B cell (primary cell): ENCODE data around the gene TSKS. TPM values are rescaled to one million over a fixed set of nuclear protein-coding genes. Genes with fewer than 3 reads are reported as not detected.
A peak's percentile ranks its signal among the peaks of the same experiment; 100 is the strongest.

ENCODE experiments used
- ATAC-seq: fragments of 200-7000 bp; cut with Tn5 transposase; one replicate; pipeline ENCODE4 v1.10.0; 2021; ENCODE audit warnings: low read depth, mild to moderate bottlenecking, moderate number of reproducible peaks, moderate library complexity
- CTCF ChIA-PET: fragments of 350-600 bp; sonication (Branson Sonifier 250); formaldehyde crosslinking; loops from one replicate; lab custom pipeline; 2021; ENCODE audit warnings: antibody characterized with exemption, inconsistent platforms; lab: Charles Lee
- POLR2A ChIA-PET: fragments of 350-600 bp; sonication (Branson Sonifier 250); formaldehyde crosslinking; loops from one replicate; lab custom pipeline; 2021; ENCODE audit warnings: antibody characterized with exemption; lab: Charles Lee
- DNase-seq: peaks from one replicate; pipeline ENCODE4 v3.0.0; 2013
- H2AFZ ChIP-seq: 2 replicates; pipeline ENCODE4 v1.6.1; 2012; ENCODE audit warnings: mild to moderate bottlenecking, low read depth, low read length; ENCODE audit not compliant: insufficient read depth, poor library complexity, severe bottlenecking
- H3K27ac ChIP-seq, 2 donors: 1 replicate in 1 of 2; 2 replicates in 1 of 2; pipeline ENCODE4 v1.5.1; 2012 to 2013; ENCODE audit warnings: low read length in 2 of 2, mild to moderate bottlenecking in 2 of 2, moderate library complexity in 1 of 2
- H3K27me3 ChIP-seq, 4 experiments: fragments of 200-600 bp in 1 of 4; sonication (generic) in 1 of 4; replicated peaks in 1 of 4; 1 replicate in 2 of 4; 2 replicates in 2 of 4; pipeline versions ENCODE4 v1.6.1 to v1.7.0; 2013 to 2016; ENCODE audit warnings: low read length in 3 of 4, mild to moderate bottlenecking in 2 of 4, mixed read lengths in 1 of 4, moderate library complexity in 1 of 4; ENCODE audit not compliant: insufficient read depth in 4 of 4, control insufficient read depth in 3 of 4; ENCODE audit errors: control extremely low read depth in 1 of 4
- H3K36me3 ChIP-seq, 2 experiments: replicated peaks in 1 of 2; 1 replicate in 1 of 2; 2 replicates in 1 of 2; pipeline versions ENCODE4 v1.6.1 to v1.7.1; 2013; ENCODE audit warnings: low read length in 1 of 2; ENCODE audit not compliant: insufficient read depth in 2 of 2, control insufficient read depth in 1 of 2; ENCODE audit errors: control extremely low read depth in 1 of 2, extremely low read depth in 1 of 2
- H3K4me1 ChIP-seq, 2 donors: fragments of 200-600 bp in 1 of 2; sonication (generic) in 1 of 2; 1 replicate in 1 of 2; 2 replicates in 1 of 2; pipeline versions ENCODE4 v1.5.1 to v1.6.1; 2013 to 2017; ENCODE audit warnings: low read length in 2 of 2; ENCODE audit not compliant: control insufficient read depth in 2 of 2, insufficient read depth in 2 of 2
- H3K4me2 ChIP-seq: replicated peaks from 2 replicates; pipeline ENCODE3; 2012; ENCODE audit warnings: mild to moderate bottlenecking, low read depth, low read length; ENCODE audit not compliant: poor library complexity, severe bottlenecking
- H3K4me3 ChIP-seq, 5 experiments: fragments of 200-600 bp in 1 of 5; sonication (generic) in 1 of 5; 1 replicate in 3 of 5; 2 replicates in 2 of 5; pipeline versions ENCODE4 v1.5.1 to v1.7.0; 2011 to 2016; ENCODE audit warnings: low read length in 4 of 5, mild to moderate bottlenecking in 4 of 5, low read depth in 2 of 5, control low read depth in 1 of 5, moderate library complexity in 1 of 5; ENCODE audit not compliant: insufficient read depth in 1 of 5; ENCODE audit errors: control extremely low read depth in 1 of 5, extremely low read depth in 1 of 5
- H3K79me2 ChIP-seq: fragments of 200-600 bp; sonication (generic); one replicate; pipeline ENCODE4 v1.6.0; 2016; ENCODE audit warnings: low read length; ENCODE audit not compliant: control insufficient read depth, insufficient read depth
- H3K9ac ChIP-seq: fragments of 200-600 bp; sonication (generic); 2 replicates; pipeline ENCODE4 v1.6.1; 2017; ENCODE audit warnings: mild to moderate bottlenecking, low read length, moderate library complexity
- H3K9me3 ChIP-seq, 3 donors: one replicate each; pipeline versions ENCODE4 v1.6.1 to v1.7.1; 2013; ENCODE audit warnings: low read length in 2 of 3; ENCODE audit not compliant: control insufficient read depth in 2 of 3, insufficient read depth in 1 of 3; ENCODE audit errors: control extremely low read depth in 1 of 3
- H4K20me1 ChIP-seq: 2 replicates; pipeline ENCODE4 v1.6.0; 2012; ENCODE audit warnings: mild to moderate bottlenecking, low read length; ENCODE audit not compliant: insufficient read depth, control insufficient read depth, poor library complexity, severe bottlenecking
- H3K27ac Mint-ChIP-seq: one replicate; pipeline ENCODE4 v1.8.0; 2021; ENCODE audit warnings: mixed read lengths
- H3K27me3 Mint-ChIP-seq: one replicate; pipeline ENCODE4 v1.8.0; 2021; ENCODE audit warnings: mixed read lengths
- H3K4me1 Mint-ChIP-seq: one replicate; pipeline ENCODE4 v1.8.0; 2021; ENCODE audit warnings: mixed read lengths
- H3K4me3 Mint-ChIP-seq: one replicate; pipeline ENCODE4 v1.8.0; 2021; ENCODE audit warnings: mixed read lengths
- H3K9me3 Mint-ChIP-seq: one replicate; pipeline ENCODE4 v1.8.0; 2022; ENCODE audit warnings: mixed read lengths; ENCODE audit not compliant: insufficient read depth
- EZH2 ChIP-seq: IDR thresholded peaks from 2 replicates; pipeline ENCODE4 v1.6.1; 2012; ENCODE audit warnings: borderline replicate concordance, low read depth, mild to moderate bottlenecking, moderate library complexity, low read length; ENCODE audit not compliant: insufficient read depth, poor library complexity, severe bottlenecking
- WGBS: methylation state at CpG from one replicate; pipeline ENCODE4 v1.1.5; 2013; ENCODE audit warnings: missing lambda C conversion rate; ENCODE audit not compliant: insufficient coverage; 5-methylcytosine and 5-hydroxymethylcytosine counted together
- intact Hi-C: fragments of 100-400 bp; cut with micrococcal nuclease; formaldehyde crosslinking; loops from one replicate; pipeline ENCODE4 v1.10.0; 2022
- polyA plus RNA-seq: library from polyadenylated mRNA; depleted of rRNA; stranded (reverse); fragments of >200 nt; gene quantifications from 2 replicates; pipeline ENCODE4 v1.2.3, GENCODE V29; 2012
- total RNA-seq, 2 donors: library from RNA; stranded (reverse); fragments of 120-200 nt in 1 of 2; gene quantifications; 1 replicate in 1 of 2; 2 replicates in 1 of 2; pipeline versions ENCODE4 v1.2.3 to v1.2.4, GENCODE V29; 2013 to 2022
- TF ChIP-seq, protein P1 (sequence below): fragments of 200-600 bp; IDR thresholded peaks from one replicate; pipeline ENCODE4 v1.8.0; 2022; ENCODE audit warnings: antibody characterized with exemption, mild to moderate bottlenecking

TSKS gene
- total and polyA plus RNA-seq, 2 donors (not counting 1 experiment from before 2014, with no cell fraction given) = 0.15 to 0.18 TPM

DNA sequence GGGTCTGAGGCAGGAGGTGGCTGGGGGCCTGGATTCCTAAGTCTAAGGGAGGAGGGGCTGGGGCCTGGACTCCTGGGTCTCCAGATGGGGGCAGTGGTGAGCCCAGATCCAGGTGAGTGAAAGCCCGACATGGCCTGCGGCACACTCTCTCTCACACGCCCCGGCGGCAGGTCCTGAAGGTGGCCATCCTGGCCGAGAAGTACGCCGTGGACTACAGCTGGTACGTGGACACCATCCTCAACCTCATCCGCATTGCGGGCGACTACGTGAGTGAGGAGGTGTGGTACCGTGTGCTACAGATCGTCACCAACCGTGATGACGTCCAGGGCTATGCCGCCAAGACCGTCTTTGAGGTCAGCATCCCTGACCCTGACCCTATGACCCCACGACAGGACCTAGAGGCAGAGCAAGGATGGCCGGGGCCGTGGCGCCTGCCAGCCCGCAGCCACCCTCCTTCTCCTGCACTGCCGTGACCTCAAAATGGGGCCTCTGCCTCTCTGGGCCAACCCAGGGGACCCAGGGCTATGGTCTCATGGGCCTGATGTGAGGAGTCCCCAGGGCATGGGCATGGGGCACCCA lies 36.8 kb upstream of the TSKS start:
- Histone ChIP-seq H3K36me3 (peaks cover 0 to 79% of the 10 kb centered on the region in 2 experiments), H3K4me3 (no peak overlapping the region), H3K79me2 (no peaks in the 10 kb centered on the region), H3K9me3 (peaks cover 0 to 3% (median 0%) of the 10 kb centered on the region in 3 donors), H3K4me2 (no peak overlapping the region), H3K4me1 (no peaks in the 10 kb centered on the region), H3K27ac (no peak overlapping the region), H3K9ac (no peak overlapping the region), H3K27me3 (no peaks in the 10 kb centered on the region), H4K20me1 (no peaks in the 10 kb centered on the region), H2AFZ (no peak overlapping the region)
- no peak for TF ChIP-seq EZH2
- TF ChIP-seq, protein P1, sequence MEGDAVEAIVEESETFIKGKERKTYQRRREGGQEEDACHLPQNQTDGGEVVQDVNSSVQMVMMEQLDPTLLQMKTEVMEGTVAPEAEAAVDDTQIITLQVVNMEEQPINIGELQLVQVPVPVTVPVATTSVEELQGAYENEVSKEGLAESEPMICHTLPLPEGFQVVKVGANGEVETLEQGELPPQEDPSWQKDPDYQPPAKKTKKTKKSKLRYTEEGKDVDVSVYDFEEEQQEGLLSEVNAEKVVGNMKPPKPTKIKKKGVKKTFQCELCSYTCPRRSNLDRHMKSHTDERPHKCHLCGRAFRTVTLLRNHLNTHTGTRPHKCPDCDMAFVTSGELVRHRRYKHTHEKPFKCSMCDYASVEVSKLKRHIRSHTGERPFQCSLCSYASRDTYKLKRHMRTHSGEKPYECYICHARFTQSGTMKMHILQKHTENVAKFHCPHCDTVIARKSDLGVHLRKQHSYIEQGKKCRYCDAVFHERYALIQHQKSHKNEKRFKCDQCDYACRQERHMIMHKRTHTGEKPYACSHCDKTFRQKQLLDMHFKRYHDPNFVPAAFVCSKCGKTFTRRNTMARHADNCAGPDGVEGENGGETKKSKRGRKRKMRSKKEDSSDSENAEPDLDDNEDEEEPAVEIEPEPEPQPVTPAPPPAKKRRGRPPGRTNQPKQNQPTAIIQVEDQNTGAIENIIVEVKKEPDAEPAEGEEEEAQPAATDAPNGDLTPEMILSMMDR = peak; percentile 27
- Mint-ChIP-seq H3K4me1 (no peaks in the 10 kb centered on the region), H3K9me3 (no peaks in the 10 kb centered on the region), H3K27me3 (no peaks in the 10 kb centered on the region), H3K4me3 (no peak overlapping the region), H3K27ac (no peak overlapping the region)
- ATAC-seq = peak; percentile 17
- ChIA-PET POLR2A (no interaction called here), CTCF (no interaction called here)
- peak; percentile 33 for DNase-seq
- 98% methylated on average over 20 of the region's 25 CpGs for WGBS
- intact Hi-C loops = no loop called here

DNA sequence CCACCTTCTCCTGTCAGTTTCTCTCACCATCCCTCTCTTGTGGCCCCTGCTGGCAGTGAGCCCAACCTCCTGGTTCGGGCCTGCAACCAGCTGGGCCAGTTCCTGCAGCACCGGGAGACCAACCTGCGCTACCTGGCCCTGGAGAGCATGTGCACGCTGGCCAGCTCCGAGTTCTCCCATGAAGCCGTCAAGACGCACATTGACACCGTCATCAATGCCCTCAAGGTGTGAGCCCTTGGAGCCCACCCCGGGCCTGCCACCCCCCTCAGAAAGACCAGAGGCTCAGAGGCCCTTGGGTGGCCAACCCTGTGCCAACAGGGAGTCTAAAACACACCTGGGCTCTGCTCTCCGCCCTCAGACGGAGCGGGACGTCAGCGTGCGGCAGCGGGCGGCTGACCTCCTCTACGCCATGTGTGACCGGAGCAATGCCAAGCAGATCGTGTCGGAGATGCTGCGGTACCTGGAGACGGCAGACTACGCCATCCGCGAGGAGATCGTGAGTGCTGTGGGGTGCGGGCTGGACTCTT lies 36.2 kb upstream of the TSKS start:
- H3K4me3 Mint-ChIP-seq = no peak overlapping the region
- ChIA-PET CTCF (no interaction called here), POLR2A (no interaction called here)
- Histone ChIP-seq H3K9ac (no peak overlapping the region), H3K4me1 (no peaks in the 10 kb centered on the region), H3K36me3 (peaks cover 0 to 82% of the 10 kb centered on the region in 2 experiments), H3K27me3 (no peaks in the 10 kb centered on the region), H3K4me2 (no peak overlapping the region), H3K9me3 (peaks cover 0 to 3% (median 0%) of the 10 kb centered on the region in 3 donors), H4K20me1 (no peaks in the 10 kb centered on the region), H3K27ac (no peak overlapping the region), H2AFZ (no peak overlapping the region), H3K79me2 (no peaks in the 10 kb centered on the region), H3K4me3 (no peak overlapping the region)
- intact Hi-C loops = no loop called here
- no peak overlapping the region for H3K27ac Mint-ChIP-seq
- DNase-seq = no peak
- no peaks in the 10 kb centered on the region for H3K4me1 Mint-ChIP-seq
- H3K27me3 Mint-ChIP-seq = no peaks in the 10 kb centered on the region
- ATAC-seq = no peak
- no peak for TF ChIP-seq EZH2
- TF ChIP-seq, protein P1 = no peak
- 99% methylated on average over 28 of the region's 28 CpGs for WGBS
- H3K9me3 Mint-ChIP-seq = no peaks in the 10 kb centered on the region
